HCT116 (cell line): ENCODE measurements around the gene GRIN1. TPM values are rescaled to one million over a fixed set of nuclear protein-coding genes. Genes with fewer than 3 reads are reported as not detected.
A peak's percentile ranks its signal among the peaks of the same experiment; 100 is the strongest.

ENCODE experiments used
- ATAC-seq: fragments of 200-7000 bp; cut with Tn5 transposase; 2 replicates; pipeline ENCODE4 v1.9.1; 2020; ENCODE audit warnings: mild to moderate bottlenecking, moderate library complexity
- BruUV-seq: library from RNA; stranded (reverse); fragments of 400-500 nt; replicated peaks from 2 replicates; lab custom pipeline; 2021; lab: Mats Ljungman, UMichigan
- CTCF ChIA-PET: fragments of 300-600 bp; sonication (Branson Sonifier 250); formaldehyde crosslinking; loops from one replicate; lab custom pipeline; 2021; ENCODE audit warnings: antibody characterized with exemption; lab: Charles Lee
- POLR2A ChIA-PET: fragments of 300-600, 350-600 bp; sonication (Branson Sonifier 250); formaldehyde crosslinking; loops from one replicate; lab custom pipeline; 2021; ENCODE audit warnings: antibody characterized with exemption; lab: Charles Lee
- RAD21 ChIA-PET, 2 experiments: fragments of 300-600 bp; sonication (Branson Sonifier 250); formaldehyde crosslinking; loops; one replicate each; lab custom pipeline; 2023; ENCODE audit warnings: low total read pairs in 2 of 2; ENCODE audit not compliant: uncharacterized antibody in 2 of 2, unreplicated experiment in 2 of 2, low non-redundant PET in 1 of 2; lab: Charles Lee
- DNase-seq: peaks from one replicate; pipeline ENCODE4 v3.0.0-alpha.2; 2010; ENCODE audit warnings: low read depth, low spot score
- H2AFZ ChIP-seq: fragments of 200-600 bp; shearing (Covaris generic), sonication (generic); 2 replicates; pipeline ENCODE4 v1.6.1; 2017; ENCODE audit warnings: low read depth, mixed run types, mixed read lengths, antibody characterized with exemption, low read length; ENCODE audit not compliant: poor library complexity, severe bottlenecking
- H3K27ac ChIP-seq: 2 replicates; pipeline ENCODE4 v1.5.1; 2012; ENCODE audit warnings: low read depth, low read length
- H3K27me3 ChIP-seq: fragments of 200-600 bp; sonication (generic); 2 replicates; pipeline ENCODE4 v1.6.1; 2016; ENCODE audit warnings: mixed run types, low read length, mixed read lengths; ENCODE audit not compliant: insufficient read depth
- H3K36me3 ChIP-seq, 2 experiments: fragments of 200-500 bp in 1 of 2; fragments of 200-600 bp in 1 of 2; sonication (Bioruptor generic) in 1 of 2; sonication (generic) in 1 of 2; 2 replicates each; pipeline versions ENCODE4 v1.5.1 to v1.6.1; 2014 to 2016; ENCODE audit warnings: low read length in 2 of 2, inconsistent platforms in 1 of 2, mixed read lengths in 1 of 2, mixed run types in 1 of 2; ENCODE audit not compliant: insufficient read depth in 2 of 2, control insufficient read depth in 1 of 2
- H3K4me1 ChIP-seq, 2 experiments: fragments of 200-600 bp in 1 of 2; sonication (generic) in 1 of 2; 2 replicates each; pipeline versions ENCODE4 v1.5.1 to v1.6.1; 2012 to 2017; ENCODE audit warnings: low read length in 2 of 2, inconsistent platforms in 1 of 2, mild to moderate bottlenecking in 1 of 2, mixed read lengths in 1 of 2, mixed run types in 1 of 2, moderate library complexity in 1 of 2; ENCODE audit not compliant: insufficient read depth in 2 of 2, control insufficient read depth in 1 of 2
- H3K4me2 ChIP-seq: fragments of 200-600 bp; sonication (generic); 2 replicates; pipeline ENCODE4 v1.6.1; 2017; ENCODE audit warnings: mixed run types, low read length, mixed read lengths
- H3K4me3 ChIP-seq, 2 experiments: fragments of 200-600 bp in 1 of 2; sonication (generic) in 1 of 2; replicated peaks in 1 of 2; 2 replicates each; pipeline ENCODE4 v1.5.1; 2011 to 2016; ENCODE audit warnings: low read length in 2 of 2, control low read depth in 1 of 2, low read depth in 1 of 2, mild to moderate bottlenecking in 1 of 2, mixed read lengths in 1 of 2, mixed run types in 1 of 2
- H3K79me2 ChIP-seq: fragments of 200-600 bp; sonication (generic); 2 replicates; pipeline ENCODE4 v1.6.1; 2017; ENCODE audit warnings: mild to moderate bottlenecking, mixed run types, low read length, moderate library complexity, mixed read lengths; ENCODE audit not compliant: insufficient read depth
- H3K9ac ChIP-seq: fragments of 200-600 bp; sonication (generic); 2 replicates; pipeline ENCODE4 v1.6.1; 2016; ENCODE audit warnings: low read length, mixed read lengths
- H3K9me2 ChIP-seq: fragments of 200-600 bp; sonication (generic), shearing (Covaris generic); 2 replicates; pipeline ENCODE4 v1.6.1; 2017; ENCODE audit warnings: mixed run types, mild to moderate bottlenecking, moderate library complexity; ENCODE audit not compliant: insufficient read depth
- H3K9me3 ChIP-seq, 2 experiments: fragments of 200-500 bp in 1 of 2; fragments of 200-600 bp in 1 of 2; sonication (Bioruptor generic) in 1 of 2; sonication (generic) in 1 of 2; 2 replicates each; pipeline ENCODE4 v1.6.1; 2014 to 2017; ENCODE audit warnings: low read length in 2 of 2, mixed read lengths in 2 of 2, inconsistent platforms in 1 of 2, low read depth in 1 of 2, mild to moderate bottlenecking in 1 of 2, mixed run types in 1 of 2, moderate library complexity in 1 of 2; ENCODE audit not compliant: control insufficient read depth in 1 of 2, insufficient read depth in 1 of 2
- H4K20me1 ChIP-seq: fragments of 200-600 bp; sonication (generic), shearing (Covaris generic); 2 replicates; pipeline ENCODE4 v1.6.1; 2017; ENCODE audit warnings: mixed run types, mild to moderate bottlenecking, moderate library complexity; ENCODE audit not compliant: insufficient read depth
- CBX3 ChIP-seq: IDR thresholded peaks from 2 replicates; pipeline ENCODE4 v1.6.1; 2012; ENCODE audit warnings: low read depth
- CEBPB ChIP-seq: IDR thresholded peaks from 2 replicates; pipeline ENCODE4 v1.6.1; 2012; ENCODE audit warnings: low read depth
- EGR1 ChIP-seq: IDR thresholded peaks from 2 replicates; pipeline ENCODE4 v1.6.1; 2012; ENCODE audit warnings: low read depth
- ELF1 ChIP-seq: IDR thresholded peaks from 2 replicates; pipeline ENCODE4 v1.6.1; 2012; ENCODE audit warnings: low read depth, borderline replicate concordance
- EZH2phosphoT487 ChIP-seq: fragments of 200-600 bp; IDR thresholded peaks from 2 replicates; pipeline ENCODE4 v1.6.1; 2018; ENCODE audit warnings: antibody characterized with exemption, borderline replicate concordance
- FOSL1 ChIP-seq: IDR thresholded peaks from 2 replicates; pipeline ENCODE4 v1.6.1; 2012; ENCODE audit warnings: low read depth
- POLR2AphosphoS5 ChIP-seq: IDR thresholded peaks from 2 replicates; pipeline ENCODE4 v1.6.1; 2011; ENCODE audit warnings: mild to moderate bottlenecking, low read depth, low read length, moderate library complexity
- SIN3A ChIP-seq: IDR thresholded peaks from 2 replicates; pipeline ENCODE4 v1.6.1; 2012; ENCODE audit warnings: low read depth
- SP1 ChIP-seq: IDR thresholded peaks from 2 replicates; pipeline ENCODE4 v1.6.1; 2012; ENCODE audit warnings: low read depth
- ZNF274 ChIP-seq: fragments of 200-500 bp; sonication (Bioruptor generic); IDR thresholded peaks from 2 replicates; pipeline ENCODE4 v1.6.1; 2014; ENCODE audit warnings: mild to moderate bottlenecking, low read depth, low read length, inconsistent platforms
- intact Hi-C: fragments of 100-400 bp; cut with micrococcal nuclease; formaldehyde crosslinking; loops from 2 replicates; pipeline ENCODE4 v1.10.0; 2022
- total RNA-seq: library from RNA; stranded (reverse); gene quantifications from one replicate; pipeline ENCODE4 v1.2.1, GENCODE V29; 2021; ENCODE audit not compliant: unreplicated experiment
- TF ChIP-seq, protein P1 (sequence below): IDR thresholded peaks from 2 replicates; pipeline ENCODE4 v1.6.1; 2012; ENCODE audit warnings: low read depth
- TF ChIP-seq, protein P2 (sequence below): IDR thresholded peaks from 2 replicates; pipeline ENCODE4 v1.6.1; 2011; ENCODE audit warnings: mild to moderate bottlenecking, low read length, moderate library complexity; ENCODE audit not compliant: insufficient replicate concordance; ENCODE audit errors: extremely low read depth
- TF ChIP-seq, protein P3 (sequence below): IDR thresholded peaks from 2 replicates; pipeline ENCODE4 v1.6.1; 2012
- TF ChIP-seq, protein P4 (sequence below): IDR thresholded peaks from 2 replicates; pipeline ENCODE4 v1.6.1; 2012
- TF ChIP-seq, protein P5 (sequence below), 3 experiments: fragments of 200-600 bp in 1 of 3; sonication (generic) in 1 of 3; IDR thresholded peaks in 2 of 3; conservative IDR thresholded peaks in 1 of 3; 2 replicates each; pipeline ENCODE4 v1.5.1; 2012 to 2017; ENCODE audit warnings: low read depth in 2 of 3, low read length in 2 of 3, antibody characterized with exemption in 1 of 3, borderline replicate concordance in 1 of 3, control low read depth in 1 of 3, mild to moderate bottlenecking in 1 of 3, mixed read lengths in 1 of 3, mixed run types in 1 of 3, moderate library complexity in 1 of 3; ENCODE audit not compliant: insufficient read depth in 1 of 3

GRIN1 gene
- total RNA-seq, 1 experiment from 2014 or later: 23.1 TPM

DNA sequence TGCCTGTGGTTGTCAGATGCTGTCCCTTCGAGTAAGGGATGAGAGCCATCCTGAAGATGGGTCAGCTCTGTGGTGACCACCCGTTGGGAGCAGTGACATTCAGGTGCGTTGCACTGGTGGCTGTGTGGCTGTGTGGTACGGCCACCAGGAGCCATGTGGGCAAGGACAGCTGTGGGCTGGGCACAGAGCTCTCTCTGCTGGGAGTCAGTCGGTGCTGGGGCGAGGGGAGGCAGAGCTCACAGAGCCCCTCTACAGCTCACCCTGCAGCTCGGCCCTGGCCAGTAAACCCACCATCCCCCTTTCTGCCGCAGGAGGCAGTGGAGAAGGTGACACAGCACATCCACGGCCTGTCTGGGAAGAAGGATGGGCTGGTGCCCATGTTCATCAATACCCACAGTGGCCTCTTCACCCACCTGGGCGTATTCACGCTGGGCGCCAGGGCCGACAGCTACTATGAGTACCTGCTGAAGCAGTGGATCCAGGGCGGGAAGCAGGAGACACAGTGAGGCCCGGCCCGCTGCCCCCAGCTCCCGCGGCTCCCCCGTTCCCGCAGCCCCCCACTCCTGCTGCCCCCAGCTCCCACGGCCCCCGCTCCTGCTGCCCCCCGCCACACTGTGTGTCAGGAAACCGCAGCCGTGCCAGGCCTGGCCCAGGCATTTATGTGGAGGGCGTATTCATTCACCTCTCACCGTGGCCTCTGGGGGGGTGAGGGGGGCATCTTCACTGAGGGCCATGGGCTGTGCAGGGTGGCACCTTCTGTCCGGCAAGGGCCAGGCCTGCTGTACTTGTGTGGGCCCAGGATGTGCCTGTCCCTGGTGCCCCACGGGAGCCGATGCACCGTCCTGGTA is 32.9 kb upstream of the GRIN1 start (continued):
- TF ChIP-seq, protein P1, sequence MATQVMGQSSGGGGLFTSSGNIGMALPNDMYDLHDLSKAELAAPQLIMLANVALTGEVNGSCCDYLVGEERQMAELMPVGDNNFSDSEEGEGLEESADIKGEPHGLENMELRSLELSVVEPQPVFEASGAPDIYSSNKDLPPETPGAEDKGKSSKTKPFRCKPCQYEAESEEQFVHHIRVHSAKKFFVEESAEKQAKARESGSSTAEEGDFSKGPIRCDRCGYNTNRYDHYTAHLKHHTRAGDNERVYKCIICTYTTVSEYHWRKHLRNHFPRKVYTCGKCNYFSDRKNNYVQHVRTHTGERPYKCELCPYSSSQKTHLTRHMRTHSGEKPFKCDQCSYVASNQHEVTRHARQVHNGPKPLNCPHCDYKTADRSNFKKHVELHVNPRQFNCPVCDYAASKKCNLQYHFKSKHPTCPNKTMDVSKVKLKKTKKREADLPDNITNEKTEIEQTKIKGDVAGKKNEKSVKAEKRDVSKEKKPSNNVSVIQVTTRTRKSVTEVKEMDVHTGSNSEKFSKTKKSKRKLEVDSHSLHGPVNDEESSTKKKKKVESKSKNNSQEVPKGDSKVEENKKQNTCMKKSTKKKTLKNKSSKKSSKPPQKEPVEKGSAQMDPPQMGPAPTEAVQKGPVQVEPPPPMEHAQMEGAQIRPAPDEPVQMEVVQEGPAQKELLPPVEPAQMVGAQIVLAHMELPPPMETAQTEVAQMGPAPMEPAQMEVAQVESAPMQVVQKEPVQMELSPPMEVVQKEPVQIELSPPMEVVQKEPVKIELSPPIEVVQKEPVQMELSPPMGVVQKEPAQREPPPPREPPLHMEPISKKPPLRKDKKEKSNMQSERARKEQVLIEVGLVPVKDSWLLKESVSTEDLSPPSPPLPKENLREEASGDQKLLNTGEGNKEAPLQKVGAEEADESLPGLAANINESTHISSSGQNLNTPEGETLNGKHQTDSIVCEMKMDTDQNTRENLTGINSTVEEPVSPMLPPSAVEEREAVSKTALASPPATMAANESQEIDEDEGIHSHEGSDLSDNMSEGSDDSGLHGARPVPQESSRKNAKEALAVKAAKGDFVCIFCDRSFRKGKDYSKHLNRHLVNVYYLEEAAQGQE: no peak
- TF ChIP-seq ZNF274 (no peak), SP1 (no peak)

DNA sequence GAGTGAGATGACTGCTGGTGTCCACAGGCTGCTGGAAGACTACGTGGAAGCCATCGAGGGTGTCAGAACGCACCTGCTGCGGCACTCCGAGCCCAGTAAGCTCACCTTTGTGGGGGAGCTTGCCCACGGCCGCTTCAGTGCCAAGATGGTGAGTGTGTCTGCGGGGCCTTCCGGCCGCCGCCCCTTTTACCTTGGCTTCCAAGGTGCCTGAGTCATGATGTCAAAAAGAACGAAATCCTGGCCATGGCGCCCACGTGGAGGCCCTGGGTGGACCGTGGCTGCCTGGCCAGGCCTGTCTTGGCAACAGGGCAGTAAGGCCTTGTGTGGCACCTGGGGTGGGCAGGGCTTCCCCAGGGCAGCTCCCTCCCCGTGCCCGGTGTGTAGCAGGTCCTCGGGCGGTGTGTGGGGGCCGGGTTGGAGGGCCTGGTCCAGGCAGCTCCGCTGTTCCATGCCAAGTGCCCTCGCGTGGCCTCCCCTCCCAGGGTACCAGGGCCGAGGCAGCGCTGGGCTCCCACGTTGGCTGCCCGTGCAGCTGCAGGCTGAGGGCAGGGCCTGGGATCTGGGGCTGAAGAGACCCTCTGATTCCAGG is 32.2 kb upstream of the GRIN1 start:
- no peaks in the 10 kb centered on the region for H3K4me1 ChIP-seq
- BruUV-seq: no TSS peak
- DNase-seq (no peak), ATAC-seq (0 out of 2 replicates have a peak, but pooled peaks have one; percentile 7)
- H3K27me3 ChIP-seq: no peaks in the 10 kb centered on the region
- no peaks in the 10 kb centered on the region for H4K20me1 ChIP-seq
- no peak overlapping the region; the same call in 1 of the 2 replicates for H3K27ac ChIP-seq
- intact Hi-C loops: no loop called here
- H3K9me3 ChIP-seq: peaks cover 0 to 17% of the 10 kb centered on the region in 2 experiments; a peak in 1 of 4 replicates
- H3K36me3 ChIP-seq: peaks cover 8 to 58% of the 10 kb centered on the region in 2 experiments
- no peak overlapping the region for H3K4me3 ChIP-seq
- RAD21 ChIA-PET: no interaction called here
- no peaks in the 10 kb centered on the region for H3K9me2 ChIP-seq
- no peak overlapping the region for H3K9ac ChIP-seq
- H2AFZ ChIP-seq: no peak overlapping the region
- CTCF ChIA-PET: no interaction called here
- POLR2A ChIA-PET: no interaction called here
- H3K79me2 ChIP-seq: 0 out of 2 replicates have a peak, but pooled peaks cover under 1% of the 10 kb centered on the region
- H3K4me2 ChIP-seq: no peak overlapping the region
- TF ChIP-seq, protein P2, sequence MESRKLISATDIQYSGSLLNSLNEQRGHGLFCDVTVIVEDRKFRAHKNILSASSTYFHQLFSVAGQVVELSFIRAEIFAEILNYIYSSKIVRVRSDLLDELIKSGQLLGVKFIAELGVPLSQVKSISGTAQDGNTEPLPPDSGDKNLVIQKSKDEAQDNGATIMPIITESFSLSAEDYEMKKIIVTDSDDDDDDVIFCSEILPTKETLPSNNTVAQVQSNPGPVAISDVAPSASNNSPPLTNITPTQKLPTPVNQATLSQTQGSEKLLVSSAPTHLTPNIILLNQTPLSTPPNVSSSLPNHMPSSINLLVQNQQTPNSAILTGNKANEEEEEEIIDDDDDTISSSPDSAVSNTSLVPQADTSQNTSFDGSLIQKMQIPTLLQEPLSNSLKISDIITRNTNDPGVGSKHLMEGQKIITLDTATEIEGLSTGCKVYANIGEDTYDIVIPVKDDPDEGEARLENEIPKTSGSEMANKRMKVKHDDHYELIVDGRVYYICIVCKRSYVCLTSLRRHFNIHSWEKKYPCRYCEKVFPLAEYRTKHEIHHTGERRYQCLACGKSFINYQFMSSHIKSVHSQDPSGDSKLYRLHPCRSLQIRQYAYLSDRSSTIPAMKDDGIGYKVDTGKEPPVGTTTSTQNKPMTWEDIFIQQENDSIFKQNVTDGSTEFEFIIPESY: no peak
- TF ChIP-seq SIN3A (no peak), FOSL1 (no peak), POLR2AphosphoS5 (no peak), CBX3 (no peak), SP1 (no peak), ELF1 (no peak), CEBPB (no peak), EZH2phosphoT487 (no peak), EGR1 (no peak), ZNF274 (no peak)
- TF ChIP-seq, protein P3, sequence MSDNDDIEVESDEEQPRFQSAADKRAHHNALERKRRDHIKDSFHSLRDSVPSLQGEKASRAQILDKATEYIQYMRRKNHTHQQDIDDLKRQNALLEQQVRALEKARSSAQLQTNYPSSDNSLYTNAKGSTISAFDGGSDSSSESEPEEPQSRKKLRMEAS: no peak
- TF ChIP-seq, protein P4, sequence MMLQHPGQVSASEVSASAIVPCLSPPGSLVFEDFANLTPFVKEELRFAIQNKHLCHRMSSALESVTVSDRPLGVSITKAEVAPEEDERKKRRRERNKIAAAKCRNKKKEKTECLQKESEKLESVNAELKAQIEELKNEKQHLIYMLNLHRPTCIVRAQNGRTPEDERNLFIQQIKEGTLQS: no peak
- TF ChIP-seq, protein P5, sequence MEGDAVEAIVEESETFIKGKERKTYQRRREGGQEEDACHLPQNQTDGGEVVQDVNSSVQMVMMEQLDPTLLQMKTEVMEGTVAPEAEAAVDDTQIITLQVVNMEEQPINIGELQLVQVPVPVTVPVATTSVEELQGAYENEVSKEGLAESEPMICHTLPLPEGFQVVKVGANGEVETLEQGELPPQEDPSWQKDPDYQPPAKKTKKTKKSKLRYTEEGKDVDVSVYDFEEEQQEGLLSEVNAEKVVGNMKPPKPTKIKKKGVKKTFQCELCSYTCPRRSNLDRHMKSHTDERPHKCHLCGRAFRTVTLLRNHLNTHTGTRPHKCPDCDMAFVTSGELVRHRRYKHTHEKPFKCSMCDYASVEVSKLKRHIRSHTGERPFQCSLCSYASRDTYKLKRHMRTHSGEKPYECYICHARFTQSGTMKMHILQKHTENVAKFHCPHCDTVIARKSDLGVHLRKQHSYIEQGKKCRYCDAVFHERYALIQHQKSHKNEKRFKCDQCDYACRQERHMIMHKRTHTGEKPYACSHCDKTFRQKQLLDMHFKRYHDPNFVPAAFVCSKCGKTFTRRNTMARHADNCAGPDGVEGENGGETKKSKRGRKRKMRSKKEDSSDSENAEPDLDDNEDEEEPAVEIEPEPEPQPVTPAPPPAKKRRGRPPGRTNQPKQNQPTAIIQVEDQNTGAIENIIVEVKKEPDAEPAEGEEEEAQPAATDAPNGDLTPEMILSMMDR (IDR thresholded peaks at IDR 0.05 in 2 of 3, conservative IDR thresholded peaks at IDR 0.05 in 1 of 3; ENCODE audit: borderline replicate concordance in 1 of 3, insufficient read depth in 1 of 3, low read depth in 2 of 3, low read length in 2 of 3): no peak
